ENCODE results near the gene SHROOM3.

The SHROOM3 gene

DNA sequence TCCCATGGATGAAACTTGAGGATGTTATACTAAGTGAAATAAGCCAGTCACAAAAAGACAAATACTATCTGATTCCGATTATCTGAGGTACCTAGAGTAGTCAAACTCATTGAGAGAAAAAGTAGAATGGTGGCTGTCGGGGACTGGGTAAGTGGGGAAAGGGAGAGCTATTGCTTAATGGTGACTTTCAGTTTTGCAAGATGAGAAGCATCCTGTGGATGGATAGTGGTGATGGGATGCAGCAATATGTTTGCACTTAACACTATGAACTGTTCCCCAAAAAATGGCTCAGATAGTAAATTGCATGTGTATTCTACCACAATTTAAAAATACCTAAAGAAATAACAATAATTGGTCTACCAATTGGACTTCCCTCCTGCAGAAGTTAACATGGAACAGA is 181.5 kb downstream of the SHROOM3 start:
- DNase-seq (ENCODE audit: extremely low read depth, insufficient read length): no peak
- TF ChIP-seq, protein P1, sequence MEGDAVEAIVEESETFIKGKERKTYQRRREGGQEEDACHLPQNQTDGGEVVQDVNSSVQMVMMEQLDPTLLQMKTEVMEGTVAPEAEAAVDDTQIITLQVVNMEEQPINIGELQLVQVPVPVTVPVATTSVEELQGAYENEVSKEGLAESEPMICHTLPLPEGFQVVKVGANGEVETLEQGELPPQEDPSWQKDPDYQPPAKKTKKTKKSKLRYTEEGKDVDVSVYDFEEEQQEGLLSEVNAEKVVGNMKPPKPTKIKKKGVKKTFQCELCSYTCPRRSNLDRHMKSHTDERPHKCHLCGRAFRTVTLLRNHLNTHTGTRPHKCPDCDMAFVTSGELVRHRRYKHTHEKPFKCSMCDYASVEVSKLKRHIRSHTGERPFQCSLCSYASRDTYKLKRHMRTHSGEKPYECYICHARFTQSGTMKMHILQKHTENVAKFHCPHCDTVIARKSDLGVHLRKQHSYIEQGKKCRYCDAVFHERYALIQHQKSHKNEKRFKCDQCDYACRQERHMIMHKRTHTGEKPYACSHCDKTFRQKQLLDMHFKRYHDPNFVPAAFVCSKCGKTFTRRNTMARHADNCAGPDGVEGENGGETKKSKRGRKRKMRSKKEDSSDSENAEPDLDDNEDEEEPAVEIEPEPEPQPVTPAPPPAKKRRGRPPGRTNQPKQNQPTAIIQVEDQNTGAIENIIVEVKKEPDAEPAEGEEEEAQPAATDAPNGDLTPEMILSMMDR (IDR thresholded peaks at IDR 0.05; ENCODE audit: insufficient read depth, low read length, poor library complexity, severe bottlenecking): no peak
- H3K27me3 ChIP-seq (replicated peaks; ENCODE audit: control insufficient read depth, insufficient read depth, low read length): no peaks in the 10 kb centered on the region

DNA sequence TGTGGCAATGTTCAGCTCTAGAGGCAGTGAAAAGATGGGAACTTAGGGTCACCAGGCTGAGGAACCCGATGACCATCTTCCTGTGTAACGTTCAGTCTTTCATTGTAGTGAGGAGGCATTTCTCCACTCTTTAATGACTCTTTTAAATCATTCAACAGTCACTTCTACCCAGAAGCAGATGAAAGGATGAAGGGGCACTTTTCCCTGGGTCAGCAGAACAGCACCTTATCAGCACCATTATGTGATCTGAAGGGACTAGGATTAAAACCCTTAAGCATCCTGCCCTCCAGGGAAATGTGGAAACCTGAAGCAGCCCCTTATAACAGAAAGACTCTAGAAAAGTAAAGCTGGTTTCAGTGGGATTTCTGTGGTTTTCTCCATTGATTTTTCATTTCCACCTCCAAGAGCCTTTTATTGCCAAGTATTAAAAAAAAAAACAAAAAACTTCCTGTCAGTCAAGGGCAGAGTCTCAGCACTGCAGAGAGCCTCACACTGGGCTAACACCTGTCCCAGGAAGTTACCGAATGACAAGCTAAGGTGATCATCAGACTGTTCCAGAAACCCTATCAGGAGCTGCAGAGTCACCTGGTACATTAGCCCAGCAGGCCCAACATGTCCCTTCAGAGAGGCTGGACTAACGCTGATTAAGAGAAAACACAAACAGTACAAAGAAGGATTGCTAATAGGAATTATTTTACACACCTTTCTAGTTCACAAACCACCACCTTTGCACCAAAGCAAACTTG is 185.9 kb downstream of the SHROOM3 start:
- TF ChIP-seq, protein P1 (IDR thresholded peaks at IDR 0.05; ENCODE audit: insufficient read depth, low read length, poor library complexity, severe bottlenecking): no peak
- H3K4me3 ChIP-seq (replicated peaks; ENCODE audit: low read depth, low read length): no peak overlapping the region
- no peak for DNase-seq (ENCODE audit: extremely low read depth, insufficient read length)
- H3K36me3 ChIP-seq (ENCODE audit: control insufficient read depth, insufficient read depth, low read length): no peaks in the 10 kb centered on the region
- no peaks in the 10 kb centered on the region for H3K27me3 ChIP-seq (replicated peaks; ENCODE audit: control insufficient read depth, insufficient read depth, low read length)

More for the DNA sequence above, 181.5 kb downstream of the SHROOM3 start:
- H3K36me3 ChIP-seq (ENCODE audit: control insufficient read depth, insufficient read depth, low read length): no peaks in the 10 kb centered on the region
- H3K4me3 ChIP-seq (replicated peaks; ENCODE audit: low read depth, low read length): no peak overlapping the region

DNA sequence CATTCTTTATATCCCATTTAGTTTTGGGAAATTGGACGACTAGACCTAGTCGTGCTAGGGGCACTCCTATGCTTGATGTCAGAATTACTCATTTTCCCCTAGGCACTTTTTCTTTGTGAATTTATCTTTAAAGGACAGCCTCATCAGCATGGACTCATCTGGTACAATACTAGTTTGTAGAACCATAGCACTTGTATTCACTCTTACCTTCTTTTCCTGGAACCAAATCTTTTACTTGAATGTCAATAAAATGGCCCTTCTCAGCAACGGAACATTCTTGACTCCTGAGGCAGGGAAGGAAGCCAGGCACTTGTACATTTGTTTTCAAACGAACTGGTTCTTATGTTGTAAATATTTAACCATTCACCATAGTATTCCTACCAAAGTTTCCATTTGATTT is 187.1 kb downstream of the SHROOM3 start:
- TF ChIP-seq, protein P1 (IDR thresholded peaks at IDR 0.05; ENCODE audit: insufficient read depth, low read length, poor library complexity, severe bottlenecking): no peak
- H3K27me3 ChIP-seq (replicated peaks; ENCODE audit: control insufficient read depth, insufficient read depth, low read length): no peaks in the 10 kb centered on the region
- H3K36me3 ChIP-seq (ENCODE audit: control insufficient read depth, insufficient read depth, low read length): no peaks in the 10 kb centered on the region
- DNase-seq (ENCODE audit: extremely low read depth, insufficient read length): no peak
- H3K4me3 ChIP-seq (replicated peaks; ENCODE audit: low read depth, low read length): no peak overlapping the region

DNA sequence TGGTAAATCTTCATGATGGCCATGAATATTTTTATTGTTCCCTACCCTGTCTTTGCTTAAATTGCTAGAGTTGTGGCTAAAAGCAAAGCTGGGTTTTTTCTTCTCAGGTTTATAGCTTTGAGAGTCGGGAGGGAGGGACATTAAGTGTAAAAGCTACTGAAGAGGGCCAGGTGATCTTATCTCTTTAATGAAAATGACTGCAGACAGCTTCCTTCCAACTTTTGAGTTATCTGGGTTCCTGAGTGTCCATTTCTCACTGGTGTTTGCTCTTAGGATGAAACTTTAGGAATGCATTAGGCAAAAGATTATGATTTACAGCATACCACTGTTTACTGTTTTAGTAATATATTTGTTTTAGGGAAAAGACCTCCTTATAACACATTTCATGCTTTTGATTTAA is 187.7 kb downstream of the SHROOM3 start:
- no peak overlapping the region for H3K4me3 ChIP-seq (replicated peaks; ENCODE audit: low read depth, low read length)
- TF ChIP-seq, protein P1 (IDR thresholded peaks at IDR 0.05; ENCODE audit: insufficient read depth, low read length, poor library complexity, severe bottlenecking): no peak
- DNase-seq (ENCODE audit: extremely low read depth, insufficient read length): no peak

DNA sequence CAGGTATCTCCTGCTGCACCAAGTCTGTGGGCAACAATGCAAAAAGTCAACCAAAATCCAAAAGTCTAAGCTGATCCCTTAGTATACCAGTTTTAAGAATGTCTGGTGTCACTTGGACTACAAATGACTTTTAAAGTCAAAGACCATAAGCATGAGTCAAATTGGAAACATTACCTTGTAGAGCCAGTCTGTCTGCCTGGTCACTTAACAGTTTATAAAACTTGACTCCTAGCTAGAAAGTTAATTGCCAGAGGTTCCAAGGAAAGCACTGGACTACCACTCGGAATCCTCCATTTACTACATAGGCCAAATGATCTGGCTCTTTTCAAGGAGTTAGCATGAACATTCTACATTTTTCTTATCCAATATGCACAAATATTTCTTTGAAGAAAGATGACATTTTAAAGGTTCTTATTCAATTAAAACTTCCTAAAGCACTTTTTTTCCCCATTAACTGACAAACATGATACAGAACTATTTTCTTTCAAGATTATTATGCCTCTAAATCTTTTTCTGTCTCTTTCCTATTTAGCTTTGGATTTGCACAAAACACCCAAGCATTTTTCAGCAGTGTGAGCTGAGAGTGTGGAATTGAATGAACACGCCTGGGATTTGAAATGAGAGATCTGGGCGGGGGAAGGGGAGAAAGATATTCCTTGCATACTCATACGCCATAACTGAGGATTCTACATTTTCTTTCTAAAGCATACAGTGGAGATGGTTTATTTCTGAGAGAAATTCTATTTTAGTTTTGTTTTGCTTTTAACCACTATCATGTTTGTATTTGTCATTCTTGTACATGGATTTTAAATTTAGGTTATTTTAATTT is 188.4 kb downstream of the SHROOM3 start:
- no peak for DNase-seq (ENCODE audit: extremely low read depth, insufficient read length)
- H3K27me3 ChIP-seq (replicated peaks; ENCODE audit: control insufficient read depth, insufficient read depth, low read length): no peaks in the 10 kb centered on the region
- TF ChIP-seq, protein P1 (IDR thresholded peaks at IDR 0.05; ENCODE audit: insufficient read depth, low read length, poor library complexity, severe bottlenecking): no peak
- H3K36me3 ChIP-seq (ENCODE audit: control insufficient read depth, insufficient read depth, low read length): no peaks in the 10 kb centered on the region
- H3K4me3 ChIP-seq (replicated peaks; ENCODE audit: low read depth, low read length): no peak overlapping the region

More for the DNA sequence above, 187.7 kb downstream of the SHROOM3 start:
- Histone ChIP-seq H3K36me3 (ENCODE audit: control insufficient read depth, insufficient read depth, low read length) (no peaks in the 10 kb centered on the region), H3K27me3 (replicated peaks; ENCODE audit: control insufficient read depth, insufficient read depth, low read length) (no peaks in the 10 kb centered on the region)

Measured in GM06990 (cell line).